SKM-1 treated with dmso at 0.1 percent for 144 hours (cell line): Measurements from ENCODE around the gene ARHGEF6.

Source experiments
- DNase-seq: peaks from one replicate; lab custom pipeline; 2025; ENCODE audit not compliant: unreplicated experiment; lab: John Stamatoyannopoulos, UW

ARHGEF6 gene

DNA sequence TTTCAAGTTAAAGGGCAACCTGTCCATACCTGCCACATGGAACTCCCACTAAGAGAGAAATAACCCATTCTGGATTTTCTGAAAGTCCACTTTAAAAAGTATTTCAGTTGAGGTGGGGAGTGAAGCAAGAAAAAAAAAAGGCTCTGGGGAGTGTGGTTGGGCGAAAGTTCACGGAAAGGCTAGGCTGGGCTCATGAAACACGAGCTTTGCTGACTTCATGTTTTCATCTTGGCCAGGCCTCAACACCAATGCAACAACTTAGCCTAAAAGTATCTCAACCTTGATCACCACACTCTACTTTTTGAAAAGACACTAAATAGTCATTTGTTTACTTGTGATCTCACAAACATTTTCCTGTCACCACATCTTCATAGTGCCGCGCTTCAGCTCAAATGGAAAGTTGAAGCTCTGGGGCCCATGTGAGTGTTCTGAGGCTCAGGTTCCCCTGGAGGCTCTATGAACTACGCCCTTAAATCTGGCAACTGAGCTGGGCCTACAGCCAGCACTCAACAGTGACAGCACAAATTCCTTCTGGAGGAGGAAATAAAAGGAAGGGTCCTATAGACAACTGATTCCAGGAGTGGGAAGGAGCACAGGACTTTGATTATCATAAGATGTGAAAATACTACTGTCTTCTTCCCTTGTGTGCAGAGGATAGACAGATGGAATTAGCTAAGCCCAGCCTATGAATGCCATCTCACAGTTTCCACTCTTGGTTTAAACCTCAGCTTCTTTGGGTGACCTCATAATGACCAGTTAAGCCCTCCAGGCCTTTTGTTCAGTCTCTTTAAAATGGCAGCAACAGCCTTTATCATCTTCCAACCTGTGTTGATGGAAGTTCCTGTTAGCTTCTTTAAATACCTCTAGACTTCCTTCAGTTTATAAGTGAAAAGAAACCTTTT, 127.7 kb downstream of the ARHGEF6 start:
- DNase-seq, result no peak

DNA sequence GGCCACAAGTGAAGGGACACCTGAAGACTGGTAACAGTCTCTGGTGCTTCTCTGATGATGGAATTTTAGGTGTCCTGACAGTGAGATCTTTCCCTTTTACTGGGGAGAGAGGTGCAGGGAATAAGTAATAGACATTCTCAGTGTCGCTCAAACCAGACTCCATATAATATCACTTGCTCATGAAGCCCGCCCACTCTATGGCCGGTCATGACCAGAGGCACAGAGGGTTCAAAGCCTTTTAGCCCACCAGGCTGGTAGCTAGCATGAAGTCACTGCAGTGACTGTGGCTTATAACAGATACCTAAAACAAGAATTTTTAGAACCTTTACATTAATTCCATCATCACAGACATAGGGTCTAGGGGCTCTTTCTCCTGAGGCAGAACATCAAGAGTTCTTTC, 129.9 kb downstream of the ARHGEF6 start:
- DNase-seq, result no peak

DNA sequence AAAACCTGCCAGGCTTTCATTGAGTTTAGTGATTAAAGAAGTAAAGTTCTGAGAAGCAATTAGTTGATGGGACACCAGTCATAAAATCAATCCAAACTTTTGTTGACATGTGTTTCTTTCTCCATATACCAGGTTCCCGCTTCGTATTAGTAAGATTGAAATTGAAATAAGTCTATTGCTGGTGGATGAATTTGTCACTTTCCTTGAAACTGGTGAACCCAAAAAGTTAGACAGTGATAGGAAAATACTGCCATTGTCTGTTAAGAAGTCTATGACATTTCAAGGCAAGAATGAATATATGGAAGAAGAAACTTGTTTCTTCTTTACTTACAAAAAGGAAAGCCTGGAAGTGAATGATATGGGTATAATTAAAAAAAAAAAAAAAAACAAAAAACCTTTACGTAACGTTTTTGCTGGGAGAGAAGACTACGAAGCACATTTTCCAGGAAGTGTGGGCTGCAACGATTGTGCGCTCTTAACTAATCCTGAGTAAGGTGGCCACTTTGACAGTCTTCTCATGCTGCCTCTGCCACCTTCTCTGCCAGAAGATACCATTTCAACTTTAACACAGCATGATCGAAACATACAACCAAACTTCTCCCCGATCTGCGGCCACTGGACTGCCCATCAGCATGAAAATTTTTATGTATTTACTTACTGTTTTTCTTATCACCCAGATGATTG, 132.9 kb downstream of the ARHGEF6 start, which contains the start of gene CD40LG:
TSS of gene CD40LG (plus strand) at position 482 of the 684 bp plus-strand sequence. CDS start at position 573, 91 bp downstream.
- DNase-seq, result no peak

- DNase-seq, result no peak
These were observed 134.0 kb downstream of the ARHGEF6 start for GRCh38 chrX:136646602-136647239.

DNA sequence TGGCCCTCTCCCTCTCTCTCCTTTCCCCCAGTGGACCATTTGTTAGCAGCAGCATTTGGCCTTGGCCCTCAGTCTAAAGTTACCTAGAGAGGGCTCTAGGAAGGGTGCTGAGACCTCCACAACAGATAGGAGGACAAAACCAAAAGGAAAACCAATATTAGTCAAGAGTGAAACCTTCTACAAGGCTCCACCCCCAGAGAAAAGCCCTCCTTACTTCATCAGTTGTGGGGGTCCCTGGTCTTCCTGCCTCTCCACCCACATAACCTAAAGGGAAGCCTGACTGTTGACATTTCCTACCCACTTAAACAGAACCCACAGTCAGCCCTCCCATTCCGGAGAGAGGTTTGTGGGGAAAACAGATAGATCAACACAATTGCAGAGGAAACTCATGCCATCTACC, 137.5 kb downstream of the ARHGEF6 start:
- DNase-seq, result no peak

DNA sequence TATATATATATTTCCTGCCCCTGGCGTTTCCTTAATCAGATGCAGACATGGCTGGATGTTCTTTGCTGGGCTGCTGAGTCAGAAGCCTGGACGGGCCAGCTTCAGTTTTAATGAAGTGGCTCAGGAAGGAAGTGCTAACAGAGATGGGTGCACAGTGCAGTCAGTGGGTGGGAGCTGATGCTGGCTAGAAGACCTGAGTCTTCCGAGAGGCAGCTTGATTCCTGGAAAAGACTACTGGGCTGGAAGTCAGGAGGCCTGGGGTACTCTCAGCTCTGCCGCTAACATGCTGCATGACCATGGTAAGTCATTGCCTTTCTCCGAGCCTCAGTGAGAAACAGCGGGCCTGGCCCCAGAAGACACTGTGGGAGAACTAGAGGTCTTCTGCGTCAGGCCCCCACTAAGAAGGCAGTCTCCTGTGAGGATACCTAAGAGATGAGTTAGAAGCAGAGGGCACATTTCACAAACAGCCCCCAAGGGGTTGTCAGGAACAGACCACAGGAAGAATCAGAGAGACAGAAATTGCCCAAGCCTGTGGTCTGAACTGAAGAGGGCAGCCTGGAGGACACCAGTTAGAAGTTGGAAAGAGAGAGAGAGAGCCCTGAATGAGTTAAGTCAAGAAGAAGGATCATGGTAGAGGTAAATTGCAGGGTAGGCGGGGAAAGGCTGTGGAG, 141.1 kb downstream of the ARHGEF6 start:
- DNase-seq, result no peak

- no peak for DNase-seq
These were observed 144.6 kb downstream of the ARHGEF6 start for GRCh38 chrX:136636121-136636520.

DNA sequence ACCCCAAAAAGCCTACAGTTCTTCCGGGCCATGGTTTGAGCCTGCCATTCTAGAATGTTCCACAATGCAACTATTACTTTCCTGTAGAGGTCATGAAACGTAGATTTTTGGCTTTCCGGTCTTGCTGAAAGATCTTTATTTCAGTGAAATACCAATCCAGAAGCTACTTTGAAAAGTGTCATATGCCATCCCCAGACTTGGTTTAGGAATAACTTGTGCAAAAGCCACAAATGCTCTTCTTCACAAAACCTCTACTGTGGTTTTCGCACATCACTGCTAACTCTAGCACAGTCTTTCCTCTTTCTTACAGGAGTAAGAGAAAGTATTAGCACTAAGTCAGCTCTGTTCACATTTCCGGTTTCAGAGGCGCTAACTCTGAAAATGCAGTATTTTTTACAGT, 145.5 kb downstream of the ARHGEF6 start:
- DNase-seq, result no peak

- DNase-seq, result no peak
These were observed 149.9 kb downstream of the ARHGEF6 start for GRCh38 chrX:136630881-136631280.

DNA sequence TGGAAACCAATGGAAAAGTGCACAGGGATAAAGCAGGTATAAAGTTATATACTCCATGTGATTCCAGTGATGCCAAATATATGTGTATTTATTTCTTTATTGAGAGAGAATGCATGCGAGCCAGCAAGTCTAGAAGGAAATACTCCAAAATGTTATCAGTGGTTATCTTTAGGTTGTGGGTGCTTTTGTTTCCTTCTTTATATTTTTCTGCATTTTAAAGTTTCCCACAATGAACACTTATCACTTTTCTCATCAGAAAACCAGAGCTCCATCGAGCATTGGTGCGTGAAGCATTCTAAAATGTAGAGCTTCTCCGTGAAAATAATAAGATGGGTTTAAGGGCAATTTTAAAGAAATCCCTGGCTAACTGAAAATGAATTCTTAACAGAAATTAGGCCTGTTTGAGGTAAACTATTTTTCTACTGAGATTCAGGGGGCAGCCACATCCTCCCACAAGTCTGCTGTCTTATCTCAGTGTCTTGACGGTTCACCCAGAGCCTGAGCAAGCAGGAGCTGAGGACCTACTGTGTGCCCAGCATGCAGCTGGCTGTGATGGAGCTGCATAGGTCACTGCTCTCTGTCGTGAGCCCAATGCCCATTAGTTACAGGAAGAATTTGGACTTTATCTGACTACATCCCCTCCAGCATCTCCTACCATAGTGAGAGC, 151.5 kb downstream of the ARHGEF6 start:
- DNase-seq, result no peak

GRCh38 chrX:136627409-136627808, 153.3 kb downstream of the ARHGEF6 start:
- no peak for DNase-seq

GRCh38 chrX:136626891-136627290, 153.8 kb downstream of the ARHGEF6 start:
- no peak for DNase-seq

DNA sequence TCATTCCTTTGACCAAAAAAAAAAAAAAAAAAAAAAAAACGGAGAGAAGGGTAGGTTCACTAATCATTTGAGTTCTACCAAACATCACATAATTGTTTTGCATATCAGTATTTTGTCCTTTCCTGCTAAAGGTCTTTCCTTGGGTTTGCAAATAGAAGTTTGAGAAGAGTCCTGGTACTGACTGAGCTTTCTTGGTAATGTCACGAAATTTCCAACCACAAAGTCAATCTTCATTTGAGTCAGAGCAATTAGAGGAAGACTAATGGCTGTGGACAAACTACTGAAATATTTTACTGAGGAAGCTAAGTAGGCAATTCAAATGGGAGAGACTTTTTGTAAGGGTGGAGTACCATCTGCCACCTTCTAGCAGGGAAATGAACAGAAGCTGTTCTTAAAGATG, 154.5 kb downstream of the ARHGEF6 start:
- DNase-seq, result no peak

DNA sequence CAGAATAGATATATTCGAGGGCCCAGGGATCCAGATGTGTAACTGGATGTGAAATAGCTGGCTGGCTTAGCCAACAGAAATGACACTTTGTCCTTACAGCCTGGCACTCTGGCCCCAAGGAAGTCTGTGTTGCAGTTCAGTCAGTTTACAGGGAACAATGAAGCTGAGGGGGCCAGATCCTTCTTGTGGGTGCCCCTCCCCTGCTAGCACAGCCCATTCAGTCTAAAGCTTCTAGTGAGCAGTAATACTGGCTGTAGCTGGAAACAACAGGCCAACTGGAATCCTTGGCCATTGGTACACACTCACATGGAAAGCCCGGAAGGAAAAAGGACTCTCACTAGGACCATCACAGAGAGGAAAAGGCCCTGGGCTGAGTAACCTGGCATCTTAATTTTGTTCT, 155.5 kb downstream of the ARHGEF6 start:
- no peak for DNase-seq

DNA sequence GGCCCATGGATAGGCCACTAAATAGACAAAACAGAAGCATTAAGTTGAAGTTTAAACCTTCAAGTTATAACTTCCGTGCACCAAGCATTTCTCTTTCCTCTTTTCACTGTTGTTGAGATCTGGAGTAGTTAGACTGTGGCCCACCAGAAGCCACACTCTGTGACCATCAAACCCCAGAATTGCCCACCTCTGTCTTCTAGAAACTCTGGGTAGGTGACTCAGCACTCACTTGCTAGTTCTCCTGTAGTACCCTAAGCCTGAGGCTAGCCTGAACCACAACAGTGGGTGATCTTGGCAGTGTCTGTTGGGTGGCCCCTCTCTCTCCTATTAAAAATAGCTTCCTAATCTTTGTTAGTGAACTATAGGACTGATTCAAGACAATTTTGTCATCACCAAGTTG, 157.3 kb downstream of the ARHGEF6 start:
- DNase-seq, result no peak

- no peak for DNase-seq
These were observed 158.2 kb downstream of the ARHGEF6 start for GRCh38 chrX:136622568-136622967.

DNA sequence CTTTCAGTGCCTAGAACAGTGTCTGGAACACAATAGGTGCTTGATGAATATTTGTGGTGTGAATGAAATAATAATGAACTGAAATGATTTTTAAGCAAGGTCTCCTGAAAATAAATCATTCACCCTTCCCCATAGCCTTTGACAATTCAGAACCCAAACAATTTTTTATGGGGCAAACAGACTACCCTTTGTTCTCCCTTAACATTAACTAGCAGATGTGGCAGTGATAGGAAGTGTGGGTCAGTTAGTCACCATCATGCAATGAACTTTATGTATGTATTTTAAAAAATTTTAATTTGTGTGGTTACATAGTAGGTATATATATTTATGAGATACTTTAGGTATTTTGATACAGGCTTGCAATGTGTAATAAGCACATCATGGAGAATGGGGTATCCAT, 160.0 kb downstream of the ARHGEF6 start:
- DNase-seq, result no peak

GRCh38 chrX:136619899-136620505, 160.7 kb downstream of the ARHGEF6 start:
- no peak for DNase-seq

GRCh38 chrX:136616987-136617685, 163.6 kb downstream of the ARHGEF6 start:
- DNase-seq, result no peak
